ENCODE measurements around the gene C1QTNF6.

- TF ChIP-seq CTCF (conservative IDR thresholded peaks at IDR 0.05 in 1 of 2, IDR thresholded peaks at IDR 0.05 in 1 of 2; ENCODE audit: extremely low read depth in 1 of 2, insufficient read depth in 1 of 2, low read depth in 1 of 2, low read length in 2 of 2) (no peak), EZH2 (IDR thresholded peaks at IDR 0.05; ENCODE audit: borderline replicate concordance, low read length) (no peak)
Measured at GRCh38 chr22:37215890-37216289, 27.8 kb upstream of the C1QTNF6 start.
